Measurements from ENCODE around the gene CCER1. TPM values are rescaled to one million over a fixed set of nuclear protein-coding genes. Genes with fewer than 3 reads are reported as not detected.

The CCER1 gene
- total RNA-seq, 4 donors from 2014 or later = not detected

DNA sequence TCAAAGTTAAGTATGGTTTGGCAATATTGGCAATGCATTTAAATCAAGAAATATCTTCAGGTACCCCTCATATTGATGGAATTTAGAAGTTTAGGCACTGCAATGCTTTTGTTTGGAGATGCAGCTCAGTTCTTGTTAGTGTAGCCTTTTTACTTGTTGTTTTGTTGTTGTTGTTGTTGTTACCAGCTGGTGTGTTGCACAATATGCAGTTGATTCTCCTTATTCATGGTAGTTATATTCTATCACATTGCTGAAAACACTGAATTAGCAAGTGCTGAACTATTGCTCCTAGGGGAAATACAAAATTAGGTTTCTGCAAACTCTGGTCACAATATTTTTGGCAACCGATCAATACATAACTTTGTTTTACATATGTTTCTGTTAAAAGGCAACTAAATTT lies 34.8 kb downstream of the CCER1 start:
- TF ChIP-seq, protein P1, sequence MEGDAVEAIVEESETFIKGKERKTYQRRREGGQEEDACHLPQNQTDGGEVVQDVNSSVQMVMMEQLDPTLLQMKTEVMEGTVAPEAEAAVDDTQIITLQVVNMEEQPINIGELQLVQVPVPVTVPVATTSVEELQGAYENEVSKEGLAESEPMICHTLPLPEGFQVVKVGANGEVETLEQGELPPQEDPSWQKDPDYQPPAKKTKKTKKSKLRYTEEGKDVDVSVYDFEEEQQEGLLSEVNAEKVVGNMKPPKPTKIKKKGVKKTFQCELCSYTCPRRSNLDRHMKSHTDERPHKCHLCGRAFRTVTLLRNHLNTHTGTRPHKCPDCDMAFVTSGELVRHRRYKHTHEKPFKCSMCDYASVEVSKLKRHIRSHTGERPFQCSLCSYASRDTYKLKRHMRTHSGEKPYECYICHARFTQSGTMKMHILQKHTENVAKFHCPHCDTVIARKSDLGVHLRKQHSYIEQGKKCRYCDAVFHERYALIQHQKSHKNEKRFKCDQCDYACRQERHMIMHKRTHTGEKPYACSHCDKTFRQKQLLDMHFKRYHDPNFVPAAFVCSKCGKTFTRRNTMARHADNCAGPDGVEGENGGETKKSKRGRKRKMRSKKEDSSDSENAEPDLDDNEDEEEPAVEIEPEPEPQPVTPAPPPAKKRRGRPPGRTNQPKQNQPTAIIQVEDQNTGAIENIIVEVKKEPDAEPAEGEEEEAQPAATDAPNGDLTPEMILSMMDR (IDR thresholded peaks at IDR 0.05) = no peak
- intact Hi-C loops (cut with DNase I; ENCODE audit: low total_unique reads) = no loop called here

DNA sequence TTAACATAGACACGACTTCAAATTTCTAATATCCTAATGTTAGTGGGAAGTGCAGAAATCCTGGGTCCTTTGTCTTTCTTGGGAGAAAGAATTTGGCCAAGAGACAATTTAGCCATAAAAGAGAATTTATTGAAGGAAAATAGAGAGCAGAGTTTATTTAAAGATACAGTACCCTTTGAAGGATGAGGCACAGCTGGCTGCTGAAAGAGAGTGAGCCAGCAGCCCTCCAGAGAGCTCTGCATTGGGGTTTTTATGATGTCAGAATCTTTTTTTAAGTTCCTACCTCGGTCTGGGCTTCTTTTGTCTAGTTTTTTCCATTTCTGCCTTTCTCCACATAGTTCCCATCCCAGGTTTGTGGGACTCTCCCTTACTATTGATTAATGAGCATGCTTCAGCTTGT lies 37.5 kb downstream of the CCER1 start:
- TF ChIP-seq, protein P1 (IDR thresholded peaks at IDR 0.05) = no peak
- TF ChIP-seq POLR2A (IDR thresholded peaks at IDR 0.05) = no peak
- Histone ChIP-seq H3K27ac (no peak overlapping the region), H3K27me3 (no peaks in the 10 kb centered on the region), H3K9me3 (no peaks in the 10 kb centered on the region), H3K4me3 (no peak overlapping the region), H3K4me1 (no peaks in the 10 kb centered on the region), H3K36me3 (no peaks in the 10 kb centered on the region)
- no peak for DNase-seq
- intact Hi-C loops (cut with DNase I; ENCODE audit: low total_unique reads) = no loop called here

More for the DNA sequence above, 34.8 kb downstream of the CCER1 start:
- no peaks in the 10 kb centered on the region for H3K27me3 ChIP-seq
- H3K36me3 ChIP-seq = no peaks in the 10 kb centered on the region
- no peak overlapping the region for H3K27ac ChIP-seq
- no peak for DNase-seq
- H3K4me3 ChIP-seq = no peak overlapping the region
- H3K9me3 ChIP-seq = no peaks in the 10 kb centered on the region
- no peaks in the 10 kb centered on the region for H3K4me1 ChIP-seq

DNA sequence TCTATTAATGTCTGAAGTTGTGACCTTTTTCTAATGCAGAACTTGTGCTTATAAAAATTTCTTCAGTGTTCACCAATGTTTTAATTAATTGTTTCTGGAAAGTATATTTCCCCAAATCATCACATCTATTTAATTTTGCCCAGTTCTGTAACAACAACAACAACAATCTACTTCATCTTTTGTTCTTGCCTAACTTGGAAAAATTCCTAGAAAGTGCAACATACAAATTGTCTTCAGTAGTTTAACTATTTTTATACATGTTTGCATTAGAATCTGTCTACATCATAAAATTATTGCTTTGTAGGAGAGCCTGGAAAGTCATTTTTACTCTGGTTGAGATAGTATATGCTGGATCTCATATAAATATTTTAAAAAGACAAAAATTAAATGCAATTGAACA lies 38.5 kb downstream of the CCER1 start:
- no peak for TF ChIP-seq POLR2A (IDR thresholded peaks at IDR 0.05)
- TF ChIP-seq, protein P1 (IDR thresholded peaks at IDR 0.05) = no peak

DNA sequence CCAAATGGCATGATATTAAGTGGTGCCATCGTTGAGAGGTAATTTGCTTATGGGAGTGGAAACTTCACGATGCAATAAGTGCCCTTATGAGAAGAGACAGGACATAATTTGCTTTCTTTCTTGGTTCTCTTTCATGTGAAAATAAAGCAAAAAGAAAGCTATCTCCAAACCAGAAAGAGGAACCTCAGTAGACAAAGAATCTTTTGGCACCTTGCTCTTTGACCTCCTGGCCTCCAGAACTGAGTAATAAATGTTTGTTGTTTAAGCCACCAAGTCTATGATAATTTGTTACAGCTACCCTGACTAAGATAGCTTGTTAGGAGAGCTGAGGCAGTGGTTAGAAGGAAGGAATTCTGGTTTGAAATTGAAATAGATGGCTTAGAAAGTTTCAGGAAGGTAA lies 39.6 kb downstream of the CCER1 start:
- intact Hi-C loops (cut with DNase I; ENCODE audit: low total_unique reads) = no loop called here
- TF ChIP-seq, protein P1 (IDR thresholded peaks at IDR 0.05) = no peak
- no peak for TF ChIP-seq POLR2A (IDR thresholded peaks at IDR 0.05)
- Histone ChIP-seq H3K4me1 (no peaks in the 10 kb centered on the region), H3K9me3 (no peaks in the 10 kb centered on the region), H3K36me3 (no peaks in the 10 kb centered on the region), H3K4me3 (no peak overlapping the region), H3K27me3 (no peaks in the 10 kb centered on the region), H3K27ac (no peak overlapping the region)
- DNase-seq = no peak

More for the DNA sequence above, 38.5 kb downstream of the CCER1 start:
- Histone ChIP-seq H3K4me1 (no peaks in the 10 kb centered on the region), H3K27ac (no peak overlapping the region), H3K9me3 (no peaks in the 10 kb centered on the region), H3K36me3 (no peaks in the 10 kb centered on the region), H3K4me3 (no peak overlapping the region), H3K27me3 (no peaks in the 10 kb centered on the region)
- intact Hi-C loops (cut with DNase I; ENCODE audit: low total_unique reads) = no loop called here
- DNase-seq = no peak

DNA sequence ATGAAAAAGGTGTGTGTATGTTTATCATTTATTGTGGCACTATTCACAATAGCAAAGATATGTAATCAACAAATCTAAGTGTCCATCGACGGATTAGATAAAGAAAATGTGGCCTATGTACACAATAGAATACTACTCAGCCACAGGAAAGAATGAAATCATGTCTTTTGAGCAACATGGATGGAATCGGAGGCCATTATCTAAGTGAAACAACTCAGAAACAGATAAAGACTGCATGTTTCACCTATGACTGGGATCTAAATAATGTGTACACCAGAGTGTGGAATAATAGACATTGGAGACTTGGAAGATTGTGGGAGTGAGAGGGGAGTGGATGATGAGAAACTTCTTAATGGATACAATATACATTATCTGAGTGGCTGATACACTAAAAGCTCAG lies 44.0 kb downstream of the CCER1 start:
- intact Hi-C loops (cut with DNase I; ENCODE audit: low total_unique reads) = no loop called here
- H3K4me1 ChIP-seq = no peaks in the 10 kb centered on the region

More for the DNA sequence above, 44.0 kb downstream of the CCER1 start:
- TF ChIP-seq, protein P1 (IDR thresholded peaks at IDR 0.05) = no peak
- TF ChIP-seq POLR2A (IDR thresholded peaks at IDR 0.05) = no peak
- Histone ChIP-seq H3K27me3 (no peaks in the 10 kb centered on the region), H3K27ac (no peak overlapping the region), H3K9me3 (no peaks in the 10 kb centered on the region), H3K4me3 (no peak overlapping the region), H3K36me3 (no peaks in the 10 kb centered on the region)
- no peak for DNase-seq
